A549 (cell line): ENCODE results near the gene C14orf119.

Experiments
- CHD2 ChIP-seq: fragments of 150-350 bp; IDR thresholded peaks from 2 replicates; pipeline ENCODE4 v1.6.1; 2014; ENCODE audit warnings: low read length; ENCODE audit not compliant: partially characterized antibody
- HDAC2 ChIP-seq: fragments of 200-600 bp; sonication (generic); IDR thresholded peaks from 2 replicates; pipeline ENCODE4 v1.6.1; 2016
- KDM5A ChIP-seq: fragments of 200-600 bp; sonication (generic); IDR thresholded peaks from 2 replicates; pipeline ENCODE4 v1.6.1; 2016; ENCODE audit warnings: antibody characterized with exemption, mild to moderate bottlenecking
- POLR2A ChIP-seq: IDR thresholded peaks from 2 replicates; pipeline ENCODE4 v1.6.1; 2012; ENCODE audit warnings: mild to moderate bottlenecking, low read length
- RAD21 ChIP-seq, 2 experiments: fragments of >200 bp in 1 of 2; sonication (Bioruptor Twin) in 1 of 2; formaldehyde crosslinking in 1 of 2; IDR thresholded peaks in 1 of 2; conservative IDR thresholded peaks in 1 of 2; 2 replicates in 1 of 2; 3 replicates in 1 of 2; pipeline ENCODE4 v1.6.1; 2012 to 2018; ENCODE audit warnings: inconsistent platforms in 1 of 2
- REST ChIP-seq: fragments of 200-600 bp; sonication (generic); IDR thresholded peaks from 2 replicates; pipeline ENCODE4 v1.6.1; 2016; ENCODE audit warnings: antibody characterized with exemption, mild to moderate bottlenecking, moderate library complexity
- SMC3 ChIP-seq: fragments of >200 bp; sonication (Bioruptor Twin); formaldehyde crosslinking; IDR thresholded peaks from 3 replicates; pipeline ENCODE4 v1.6.1; 2018; ENCODE audit warnings: inconsistent platforms
- TF ChIP-seq, protein P1 (sequence below): fragments of >200 bp; sonication (Bioruptor Twin); formaldehyde crosslinking; IDR thresholded peaks from 3 replicates; pipeline ENCODE4 v1.5.1; 2016
- TF ChIP-seq, protein P2 (sequence below): fragments of 150-350 bp; IDR thresholded peaks from 2 replicates; pipeline ENCODE4 v1.6.1; 2014; ENCODE audit warnings: low read depth, mild to moderate bottlenecking, low read length
- TF ChIP-seq, protein P3 (sequence below): IDR thresholded peaks from 2 replicates; pipeline ENCODE4 v1.6.1; 2012

- TF ChIP-seq, protein P1, sequence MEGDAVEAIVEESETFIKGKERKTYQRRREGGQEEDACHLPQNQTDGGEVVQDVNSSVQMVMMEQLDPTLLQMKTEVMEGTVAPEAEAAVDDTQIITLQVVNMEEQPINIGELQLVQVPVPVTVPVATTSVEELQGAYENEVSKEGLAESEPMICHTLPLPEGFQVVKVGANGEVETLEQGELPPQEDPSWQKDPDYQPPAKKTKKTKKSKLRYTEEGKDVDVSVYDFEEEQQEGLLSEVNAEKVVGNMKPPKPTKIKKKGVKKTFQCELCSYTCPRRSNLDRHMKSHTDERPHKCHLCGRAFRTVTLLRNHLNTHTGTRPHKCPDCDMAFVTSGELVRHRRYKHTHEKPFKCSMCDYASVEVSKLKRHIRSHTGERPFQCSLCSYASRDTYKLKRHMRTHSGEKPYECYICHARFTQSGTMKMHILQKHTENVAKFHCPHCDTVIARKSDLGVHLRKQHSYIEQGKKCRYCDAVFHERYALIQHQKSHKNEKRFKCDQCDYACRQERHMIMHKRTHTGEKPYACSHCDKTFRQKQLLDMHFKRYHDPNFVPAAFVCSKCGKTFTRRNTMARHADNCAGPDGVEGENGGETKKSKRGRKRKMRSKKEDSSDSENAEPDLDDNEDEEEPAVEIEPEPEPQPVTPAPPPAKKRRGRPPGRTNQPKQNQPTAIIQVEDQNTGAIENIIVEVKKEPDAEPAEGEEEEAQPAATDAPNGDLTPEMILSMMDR = no peak
- TF ChIP-seq REST (no peak), HDAC2 (no peak), RAD21 (conservative IDR thresholded peaks at IDR 0.05 in 1 of 2, IDR thresholded peaks at IDR 0.05 in 1 of 2) (no peak), CHD2 (no peak), KDM5A (no peak), POLR2A (no peak), SMC3 (no peak)
- TF ChIP-seq, protein P2, sequence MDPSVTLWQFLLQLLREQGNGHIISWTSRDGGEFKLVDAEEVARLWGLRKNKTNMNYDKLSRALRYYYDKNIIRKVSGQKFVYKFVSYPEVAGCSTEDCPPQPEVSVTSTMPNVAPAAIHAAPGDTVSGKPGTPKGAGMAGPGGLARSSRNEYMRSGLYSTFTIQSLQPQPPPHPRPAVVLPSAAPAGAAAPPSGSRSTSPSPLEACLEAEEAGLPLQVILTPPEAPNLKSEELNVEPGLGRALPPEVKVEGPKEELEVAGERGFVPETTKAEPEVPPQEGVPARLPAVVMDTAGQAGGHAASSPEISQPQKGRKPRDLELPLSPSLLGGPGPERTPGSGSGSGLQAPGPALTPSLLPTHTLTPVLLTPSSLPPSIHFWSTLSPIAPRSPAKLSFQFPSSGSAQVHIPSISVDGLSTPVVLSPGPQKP = no peak
- TF ChIP-seq, protein P3, sequence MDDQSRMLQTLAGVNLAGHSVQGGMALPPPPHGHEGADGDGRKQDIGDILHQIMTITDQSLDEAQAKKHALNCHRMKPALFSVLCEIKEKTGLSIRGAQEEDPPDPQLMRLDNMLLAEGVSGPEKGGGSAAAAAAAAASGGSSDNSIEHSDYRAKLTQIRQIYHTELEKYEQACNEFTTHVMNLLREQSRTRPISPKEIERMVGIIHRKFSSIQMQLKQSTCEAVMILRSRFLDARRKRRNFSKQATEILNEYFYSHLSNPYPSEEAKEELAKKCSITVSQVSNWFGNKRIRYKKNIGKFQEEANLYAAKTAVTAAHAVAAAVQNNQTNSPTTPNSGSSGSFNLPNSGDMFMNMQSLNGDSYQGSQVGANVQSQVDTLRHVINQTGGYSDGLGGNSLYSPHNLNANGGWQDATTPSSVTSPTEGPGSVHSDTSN = no peak
These were observed 6.8 kb downstream of the C14orf119 start for GRCh38 chr14:23101986-23102625.
